ENCODE measurements around the gene GSTO1.

GSTO1 gene

GRCh38 chr10:104303594-104304355 is 49.1 kb downstream of the GSTO1 start:
- DNase-seq (ENCODE audit: low read depth), result no peak

DNA sequence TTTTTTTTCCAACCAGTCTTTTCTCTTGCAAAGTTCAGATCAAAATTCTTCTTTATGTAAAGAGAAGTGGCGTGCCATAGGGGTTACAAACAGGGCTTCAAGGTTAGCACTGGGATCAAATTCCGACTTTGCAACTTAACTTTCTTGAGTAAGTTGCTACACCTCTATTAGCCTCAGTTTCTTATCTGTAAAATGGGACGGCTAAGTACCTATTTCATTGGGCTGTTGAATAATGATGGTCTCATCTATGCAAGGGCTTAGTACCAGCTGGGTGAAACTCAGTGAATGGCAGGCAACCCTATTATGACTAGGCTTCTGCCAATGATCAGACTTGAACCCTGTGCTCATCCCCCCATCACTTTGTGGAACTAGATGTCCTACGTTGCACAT is 49.7 kb downstream of the GSTO1 start:
- no peak for DNase-seq (ENCODE audit: low read depth)

DNA sequence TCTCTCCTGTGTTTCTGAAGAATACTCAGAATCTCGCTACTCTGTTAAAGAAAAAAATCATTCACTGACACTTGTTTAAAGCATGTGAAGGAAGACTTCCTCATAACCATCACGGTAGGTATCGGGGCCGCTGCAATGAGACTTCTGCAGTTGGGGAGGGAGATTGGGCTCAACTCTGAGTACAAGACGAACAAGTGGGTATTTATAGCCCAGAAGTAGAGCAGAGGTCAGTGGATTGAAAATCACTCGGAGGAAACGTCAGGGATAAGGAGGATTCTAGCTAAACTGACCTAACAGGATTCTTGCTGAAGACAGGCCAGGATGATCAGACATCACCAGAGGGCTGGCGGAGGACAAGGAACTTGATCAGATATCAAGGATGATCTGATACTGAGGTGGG is 50.2 kb downstream of the GSTO1 start:
- no peak for DNase-seq (ENCODE audit: low read depth)

DNA sequence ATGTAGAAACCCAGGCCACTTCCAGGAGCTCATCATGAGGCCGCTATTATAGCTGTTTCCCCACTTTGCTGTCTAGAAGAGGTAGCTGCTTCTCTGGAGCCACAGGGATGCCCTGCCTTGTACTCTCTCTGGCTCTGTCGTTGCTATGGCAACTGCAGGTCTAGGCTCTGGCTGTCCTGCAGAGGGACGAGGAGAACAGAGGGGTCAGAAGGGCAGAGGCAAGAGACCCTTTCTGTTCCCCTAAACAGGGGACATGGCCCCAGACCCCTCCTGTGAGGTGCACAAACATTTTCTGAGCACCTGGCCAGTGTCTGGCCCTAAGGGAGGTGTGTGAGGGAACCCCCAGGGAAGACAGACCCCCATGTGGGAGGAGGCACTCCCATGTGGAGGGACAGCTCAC is 52.2 kb downstream of the GSTO1 start:
- DNase-seq (ENCODE audit: low read depth), result no peak

DNA sequence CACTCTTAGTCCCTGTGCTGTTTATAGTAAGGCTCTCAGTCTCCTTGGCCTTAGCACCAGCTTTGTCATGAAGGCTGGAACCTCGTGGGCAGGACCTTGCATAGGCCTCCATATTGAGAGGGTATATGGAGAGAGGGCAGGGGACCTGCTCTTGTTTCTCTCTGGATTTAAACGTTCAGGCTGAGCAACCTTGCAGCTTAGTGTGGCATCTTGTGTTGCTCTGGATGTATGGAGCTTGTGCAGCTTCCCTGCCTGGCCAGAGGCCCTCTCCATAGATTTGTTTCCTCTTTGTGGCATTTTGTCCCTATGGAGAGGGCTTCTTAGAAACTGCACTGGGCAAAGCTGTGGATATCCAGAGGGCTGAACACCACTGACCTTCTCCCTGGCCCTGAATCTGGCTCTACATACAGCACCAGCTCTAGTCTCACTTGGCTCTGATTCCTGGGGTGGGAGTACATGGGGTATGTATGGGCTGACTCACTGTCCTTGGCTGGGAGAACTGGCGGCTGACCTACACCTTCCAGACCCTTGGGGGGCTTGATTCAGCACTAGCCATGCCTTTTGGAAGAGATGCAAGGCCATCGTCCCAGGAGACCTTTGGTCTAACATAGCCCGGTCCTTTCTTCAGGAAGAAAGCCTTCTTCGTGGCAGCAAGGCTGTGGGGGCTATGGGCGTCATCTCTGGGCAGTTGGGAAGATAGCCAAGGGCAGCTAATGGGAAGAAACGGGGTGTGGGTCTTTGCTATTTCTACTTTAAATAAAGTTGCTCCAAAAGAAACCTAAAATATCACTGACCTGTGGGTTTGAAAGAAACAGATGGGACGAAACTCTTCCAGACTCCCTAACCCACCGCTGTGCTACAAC is 53.1 kb downstream of the GSTO1 start:
- no peak for DNase-seq (ENCODE audit: low read depth)

- no peak for DNase-seq (ENCODE audit: low read depth)
Measured at GRCh38 chr10:104308439-104308903, 53.8 kb downstream of the GSTO1 start.

DNA sequence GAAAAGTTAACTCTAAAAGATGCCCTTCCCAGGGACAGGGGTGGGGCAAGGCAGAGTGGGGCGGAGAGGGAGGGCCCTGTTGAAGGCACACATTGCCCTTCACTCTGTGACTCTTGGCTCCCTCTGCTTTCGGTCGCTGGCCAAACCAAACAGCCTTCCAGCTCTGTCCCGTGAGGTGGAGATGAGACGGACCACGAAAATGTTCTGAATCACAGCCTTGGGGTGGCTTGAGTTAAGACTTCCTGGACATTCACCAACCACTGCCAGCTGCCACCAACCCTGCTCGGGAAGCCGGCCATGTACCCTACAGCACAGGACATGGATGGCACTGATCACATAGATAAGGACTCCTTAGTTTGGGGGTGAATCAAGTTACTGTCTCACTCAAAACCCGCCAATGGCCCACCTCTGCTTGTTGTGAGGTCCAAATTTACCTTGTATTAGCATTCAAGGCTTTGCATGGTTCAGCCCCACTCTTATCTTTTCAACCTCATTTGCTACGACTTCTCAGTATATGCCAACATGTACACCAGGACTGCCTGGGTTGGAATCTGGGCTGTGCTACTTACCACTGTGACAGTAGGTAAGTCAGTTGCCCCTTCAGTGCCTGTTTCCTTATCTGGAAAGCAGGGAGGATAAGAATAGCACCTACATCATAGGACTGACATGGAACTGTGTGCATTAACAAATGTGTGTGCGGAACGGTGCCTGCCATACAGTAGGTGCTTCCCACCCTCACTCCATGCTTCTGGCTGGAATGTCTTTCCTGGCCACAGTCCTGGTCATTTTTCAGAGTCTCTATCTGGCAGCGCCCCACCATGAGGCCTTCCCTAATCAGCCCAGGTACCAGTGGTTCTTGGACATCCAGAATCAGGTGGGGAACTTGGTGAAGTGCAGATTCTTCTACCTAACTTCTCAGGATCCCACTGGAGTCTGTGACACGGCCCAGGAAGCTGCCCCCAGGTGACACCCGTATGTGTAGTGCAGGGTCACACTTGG is 55.6 kb downstream of the GSTO1 start:
- no peak for DNase-seq (ENCODE audit: low read depth)

- no peak for DNase-seq (ENCODE audit: low read depth)
Measured at GRCh38 chr10:104311184-104311720, 56.6 kb downstream of the GSTO1 start.

DNA sequence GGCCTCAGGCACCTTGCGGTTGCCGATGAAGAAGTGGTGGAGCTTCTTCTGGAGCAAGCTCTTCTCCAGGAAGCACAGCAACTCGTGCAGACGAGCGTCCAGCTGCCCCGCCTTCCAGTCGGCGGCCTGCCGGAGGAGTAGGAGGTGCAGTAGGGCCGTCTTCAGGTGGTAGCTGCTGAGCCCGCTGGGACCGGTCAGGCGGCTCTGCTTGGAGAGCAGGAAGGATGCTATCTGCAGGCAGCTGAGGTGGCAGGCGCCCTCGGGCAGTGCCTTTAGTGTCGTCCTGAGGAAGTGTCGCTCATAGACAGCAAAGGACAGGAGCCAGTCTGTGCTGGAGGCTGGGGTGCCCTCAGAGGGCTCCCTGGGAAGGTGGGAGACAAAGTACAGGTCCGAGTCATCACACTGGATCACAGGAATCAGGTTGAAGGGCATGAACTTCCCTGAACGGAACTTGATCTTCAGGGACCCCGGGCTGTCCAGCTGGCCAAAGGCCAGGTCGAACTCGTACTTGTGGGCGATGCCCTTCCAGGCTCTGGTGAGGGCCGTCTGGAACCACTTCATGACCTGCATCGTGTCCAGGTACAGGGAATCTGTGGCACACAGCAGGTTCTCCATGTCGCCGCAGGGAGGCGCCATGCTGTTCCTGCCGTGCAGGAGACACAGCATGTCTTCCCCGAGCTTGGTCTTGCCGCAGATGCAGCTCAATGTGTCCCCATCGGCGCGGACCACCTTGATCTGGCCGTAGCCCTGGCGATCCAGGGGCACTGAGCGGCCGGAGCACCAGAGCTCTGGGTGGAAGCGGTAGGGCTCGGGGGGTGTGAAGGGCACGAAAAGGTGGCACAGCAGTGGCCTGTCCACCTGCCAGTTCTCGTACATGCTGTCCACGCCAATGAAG is 60.1 kb downstream of the GSTO1 start:
- no peak for DNase-seq (ENCODE audit: low read depth)

GRCh38 chr10:104315486-104315921 is 60.8 kb downstream of the GSTO1 start:
- no peak for DNase-seq (ENCODE audit: low read depth)

DNA sequence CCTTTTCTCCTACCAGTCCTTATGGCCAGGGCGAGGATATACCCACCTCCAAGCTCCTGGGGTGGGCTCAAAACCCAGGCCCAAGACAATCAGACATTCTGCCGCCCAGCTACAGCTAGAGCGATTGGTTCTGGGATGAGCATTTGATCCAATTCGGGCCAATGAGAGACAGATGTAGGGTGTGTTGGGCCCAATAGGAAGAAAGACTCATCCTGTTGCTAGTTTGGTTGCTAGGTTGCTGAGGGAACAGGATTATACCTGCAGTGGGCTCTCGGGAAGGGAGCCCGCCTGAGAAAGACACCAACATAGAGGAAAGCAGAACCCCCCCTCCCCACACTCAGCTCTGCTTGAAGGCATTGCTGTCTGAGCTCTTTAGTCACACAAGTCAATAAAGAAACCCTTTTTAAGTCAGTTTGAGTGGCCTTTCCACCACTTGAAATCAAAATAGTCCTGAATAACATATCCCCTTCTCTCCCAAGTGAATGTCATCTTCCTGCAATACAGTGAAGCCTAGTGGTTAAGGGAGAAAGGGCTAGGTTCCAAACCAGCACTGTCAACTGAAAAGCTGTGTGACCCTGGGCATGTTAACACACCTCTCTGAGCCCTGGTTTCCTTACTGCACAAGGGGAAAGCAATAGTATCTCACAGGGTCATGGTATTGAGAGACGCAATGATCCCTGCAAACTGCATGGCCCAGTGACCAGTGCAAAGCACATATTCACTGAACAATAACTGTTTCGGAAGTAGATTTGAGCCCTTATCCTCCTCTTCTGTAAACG is 61.8 kb downstream of the GSTO1 start:
- no peak for DNase-seq (ENCODE audit: low read depth)
